DND-41 (cell line): ENCODE measurements around the gene ZNF574.

Experiments
- ATAC-seq: fragments of 200-7000 bp; cut with Tn5 transposase; 3 replicates; pipeline ENCODE4 v1.9.1; 2021; ENCODE audit warnings: low read depth; ENCODE audit not compliant: insufficient read depth
- DNase-seq: peaks from one replicate; pipeline ENCODE4 v3.0.0-alpha.2; 2020
- H2AFZ ChIP-seq: 2 replicates; pipeline ENCODE4 v1.6.0; 2012; ENCODE audit warnings: low read depth, low read length
- H3K27ac ChIP-seq: 2 replicates; pipeline ENCODE4 v1.5.1; 2012; ENCODE audit warnings: low read length, inconsistent platforms
- H3K27me3 ChIP-seq: fragments of 200-600 bp; sonication (generic); 2 replicates; pipeline ENCODE4 v1.6.0; 2012; ENCODE audit warnings: low read length, mild to moderate bottlenecking, inconsistent platforms; ENCODE audit not compliant: insufficient read depth, poor library complexity
- H3K36me3 ChIP-seq: 2 replicates; pipeline ENCODE4 v1.5.1; 2012; ENCODE audit warnings: low read length, inconsistent platforms; ENCODE audit not compliant: insufficient read depth
- H3K4me1 ChIP-seq: 2 replicates; pipeline ENCODE4 v1.5.1; 2012; ENCODE audit warnings: mild to moderate bottlenecking, low read length; ENCODE audit not compliant: insufficient read depth
- H3K4me2 ChIP-seq: 2 replicates; pipeline ENCODE4 v1.6.0; 2012; ENCODE audit warnings: mild to moderate bottlenecking, moderate library complexity, low read length, inconsistent platforms; ENCODE audit not compliant: insufficient read depth
- H3K4me3 ChIP-seq, 2 experiments: fragments of 200-600 bp in 1 of 2; shearing (Covaris generic) in 1 of 2; 2 replicates each; pipeline ENCODE4 v1.5.1; 2012 to 2016; ENCODE audit warnings: inconsistent platforms in 2 of 2, low read length in 2 of 2, mild to moderate bottlenecking in 2 of 2, low read depth in 1 of 2, moderate library complexity in 1 of 2
- H3K79me2 ChIP-seq: 2 replicates; pipeline ENCODE4 v1.6.0; 2012; ENCODE audit warnings: low read length, inconsistent platforms; ENCODE audit not compliant: insufficient read depth
- H3K9ac ChIP-seq: 2 replicates; pipeline ENCODE4 v1.6.0; 2012; ENCODE audit warnings: low read depth, mild to moderate bottlenecking, inconsistent platforms, low read length, moderate library complexity
- H3K9me3 ChIP-seq: 2 replicates; pipeline ENCODE4 v1.5.1; 2012; ENCODE audit warnings: low read length, moderate library complexity, mild to moderate bottlenecking, inconsistent platforms; ENCODE audit not compliant: insufficient read depth, severe bottlenecking
- H4K20me1 ChIP-seq: 2 replicates; pipeline ENCODE4 v1.6.0; 2012; ENCODE audit warnings: low read length; ENCODE audit not compliant: insufficient read depth
- EZH2 ChIP-seq: IDR thresholded peaks from 3 replicates; pipeline ENCODE4 v1.6.1; 2012; ENCODE audit warnings: borderline replicate concordance, low read depth, mild to moderate bottlenecking, moderate library complexity, low read length, inconsistent platforms; ENCODE audit not compliant: severe bottlenecking
- TF ChIP-seq, protein P1 (sequence below): IDR thresholded peaks from 2 replicates; pipeline ENCODE4 v1.5.1; 2012; ENCODE audit warnings: borderline replicate concordance, low read length, moderate library complexity, mild to moderate bottlenecking; ENCODE audit not compliant: poor library complexity, severe bottlenecking; ENCODE audit errors: extremely low read depth

Gene ZNF574

DNA sequence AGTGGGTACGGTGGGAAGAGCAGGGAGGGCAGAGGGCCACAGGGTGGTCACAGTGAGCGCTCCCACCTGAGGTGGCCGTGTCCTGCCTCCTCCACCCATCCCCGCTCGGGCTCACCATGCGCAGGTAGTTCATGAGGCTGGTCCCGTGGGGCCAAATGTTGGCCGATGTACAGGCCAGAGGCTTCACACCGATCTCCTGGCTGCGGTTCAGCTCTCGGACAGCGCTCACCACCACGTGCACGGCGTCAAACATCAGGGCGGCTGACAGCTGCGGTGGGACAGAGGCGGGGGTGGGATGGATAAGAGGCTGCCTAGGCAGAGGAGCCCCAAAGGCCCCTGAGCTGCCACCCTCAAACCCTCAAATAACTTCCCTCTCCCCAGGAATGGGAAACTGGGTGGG lies 21.8 kb upstream of the ZNF574 start:
- Histone ChIP-seq H3K9ac (no peak overlapping the region), H3K27me3 (no peaks in the 10 kb centered on the region), H4K20me1 (no peaks in the 10 kb centered on the region), H3K79me2 (no peaks in the 10 kb centered on the region), H3K4me2 (no peak overlapping the region), H2AFZ (no peak overlapping the region), H3K4me1 (peaks cover 5% of the 10 kb centered on the region), H3K9me3 (no peaks in the 10 kb centered on the region), H3K4me3 (no peak overlapping the region), H3K36me3 (no peaks in the 10 kb centered on the region), H3K27ac (no peak overlapping the region)
- ATAC-seq: no peak
- TF ChIP-seq EZH2: no peak
- TF ChIP-seq, protein P1, sequence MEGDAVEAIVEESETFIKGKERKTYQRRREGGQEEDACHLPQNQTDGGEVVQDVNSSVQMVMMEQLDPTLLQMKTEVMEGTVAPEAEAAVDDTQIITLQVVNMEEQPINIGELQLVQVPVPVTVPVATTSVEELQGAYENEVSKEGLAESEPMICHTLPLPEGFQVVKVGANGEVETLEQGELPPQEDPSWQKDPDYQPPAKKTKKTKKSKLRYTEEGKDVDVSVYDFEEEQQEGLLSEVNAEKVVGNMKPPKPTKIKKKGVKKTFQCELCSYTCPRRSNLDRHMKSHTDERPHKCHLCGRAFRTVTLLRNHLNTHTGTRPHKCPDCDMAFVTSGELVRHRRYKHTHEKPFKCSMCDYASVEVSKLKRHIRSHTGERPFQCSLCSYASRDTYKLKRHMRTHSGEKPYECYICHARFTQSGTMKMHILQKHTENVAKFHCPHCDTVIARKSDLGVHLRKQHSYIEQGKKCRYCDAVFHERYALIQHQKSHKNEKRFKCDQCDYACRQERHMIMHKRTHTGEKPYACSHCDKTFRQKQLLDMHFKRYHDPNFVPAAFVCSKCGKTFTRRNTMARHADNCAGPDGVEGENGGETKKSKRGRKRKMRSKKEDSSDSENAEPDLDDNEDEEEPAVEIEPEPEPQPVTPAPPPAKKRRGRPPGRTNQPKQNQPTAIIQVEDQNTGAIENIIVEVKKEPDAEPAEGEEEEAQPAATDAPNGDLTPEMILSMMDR: no peak
- DNase-seq: no peak

DNA sequence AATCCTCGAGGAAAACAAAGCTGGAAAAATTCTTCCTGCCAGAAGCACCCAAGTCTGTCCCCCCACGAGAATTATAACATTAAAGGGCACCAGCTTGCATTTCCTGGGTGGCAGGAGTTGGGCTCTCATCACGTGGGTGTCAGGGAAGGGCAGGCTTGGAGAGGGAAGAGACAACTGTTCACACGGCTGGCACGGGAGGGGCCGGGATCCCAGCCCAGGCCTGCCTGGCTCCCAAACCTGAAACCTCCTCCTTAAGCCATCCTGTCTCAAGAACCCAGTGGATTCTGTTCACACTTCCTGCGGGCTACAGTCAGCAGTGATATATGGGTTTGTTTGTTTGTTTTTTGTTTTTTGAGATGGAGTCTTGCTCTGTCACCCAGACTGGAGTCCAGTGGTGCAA lies 18.1 kb upstream of the ZNF574 start:
- Histone ChIP-seq H3K9me3 (no peaks in the 10 kb centered on the region), H3K36me3 (no peaks in the 10 kb centered on the region), H3K27me3 (no peaks in the 10 kb centered on the region), H3K27ac (no peak overlapping the region), H4K20me1 (no peaks in the 10 kb centered on the region), H3K4me2 (no peak overlapping the region), H3K4me3 (no peak overlapping the region), H3K4me1 (no peaks in the 10 kb centered on the region), H3K79me2 (no peaks in the 10 kb centered on the region), H2AFZ (no peak overlapping the region), H3K9ac (no peak overlapping the region)
- ATAC-seq: no peak
- no peak for DNase-seq
- TF ChIP-seq EZH2: no peak
- TF ChIP-seq, protein P1: no peak

DNA sequence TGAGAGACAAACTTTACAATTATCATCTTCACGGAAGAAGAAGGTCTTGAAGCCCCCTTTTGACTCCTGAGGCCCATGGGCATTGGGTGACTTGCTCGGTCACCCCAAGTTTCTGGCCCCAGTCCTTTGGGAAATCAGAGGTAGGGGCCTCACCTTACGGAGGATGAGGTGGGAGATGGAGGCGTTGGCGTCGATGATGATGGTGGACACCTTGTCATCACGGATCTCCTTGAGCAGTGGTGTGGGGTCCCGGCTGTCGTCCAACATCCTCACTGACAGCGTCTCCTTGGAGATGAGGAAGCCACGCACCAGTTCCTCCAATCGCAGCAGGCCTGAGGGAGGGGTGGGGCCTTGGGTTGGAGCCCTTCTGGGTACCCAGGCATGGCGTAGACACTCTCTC lies 16.8 kb upstream of the ZNF574 start:
- no peaks in the 10 kb centered on the region for H3K36me3 ChIP-seq
- TF ChIP-seq EZH2: no peak
- TF ChIP-seq, protein P1: no peak
- no peaks in the 10 kb centered on the region for H3K4me1 ChIP-seq
- no peak overlapping the region for H3K9ac ChIP-seq
- ATAC-seq (no peak), DNase-seq (no peak)
- H3K4me2 ChIP-seq: no peak overlapping the region
- H2AFZ ChIP-seq: no peak overlapping the region
- H3K27ac ChIP-seq: no peak overlapping the region
- no peaks in the 10 kb centered on the region for H3K9me3 ChIP-seq
- H3K79me2 ChIP-seq: no peaks in the 10 kb centered on the region
- H3K27me3 ChIP-seq: no peaks in the 10 kb centered on the region
- no peak overlapping the region for H3K4me3 ChIP-seq
- H4K20me1 ChIP-seq: no peaks in the 10 kb centered on the region

DNA sequence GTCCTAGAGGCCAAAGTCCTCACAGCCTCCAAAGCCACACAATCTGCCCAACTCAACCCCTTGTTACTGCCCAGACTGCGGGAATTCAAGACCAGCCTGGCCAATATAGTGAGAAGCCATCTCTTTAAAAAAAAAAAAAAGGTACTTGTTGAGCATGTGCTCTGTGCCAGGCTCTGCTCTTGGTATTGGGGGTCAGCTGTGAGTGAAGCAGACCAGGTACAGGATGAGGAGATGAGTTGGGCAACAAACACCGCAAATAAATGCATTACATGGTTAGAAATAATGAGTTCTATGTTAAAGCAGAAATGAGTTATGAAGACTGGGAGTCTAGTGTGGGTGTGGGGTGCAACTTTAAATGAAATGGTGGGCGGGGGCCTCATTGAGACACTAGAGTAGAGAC lies 15.8 kb upstream of the ZNF574 start:
- Histone ChIP-seq H3K79me2 (no peaks in the 10 kb centered on the region), H3K4me2 (no peak overlapping the region), H4K20me1 (no peaks in the 10 kb centered on the region), H2AFZ (no peak overlapping the region), H3K27me3 (no peaks in the 10 kb centered on the region), H3K9ac (no peak overlapping the region), H3K9me3 (no peaks in the 10 kb centered on the region), H3K4me3 (no peak overlapping the region), H3K4me1 (no peaks in the 10 kb centered on the region), H3K27ac (no peak overlapping the region), H3K36me3 (no peaks in the 10 kb centered on the region)
- ATAC-seq: no peak
- no peak for DNase-seq
- no peak for TF ChIP-seq EZH2
- TF ChIP-seq, protein P1: no peak
